ENCODE results near the gene MTFR2. TPM values are rescaled to one million over a fixed set of nuclear protein-coding genes. Genes with fewer than 3 reads are reported as not detected.

MTFR2 gene
- total and polyA plus RNA-seq, 2 experiments from 2014 or later = 7.4 to 13.5 TPM

- H3K27me3 Mint-ChIP-seq (ENCODE audit: insufficient read depth, low read depth, poor library complexity) = peaks cover 2% of the 10 kb centered on the region
- H2AFZ ChIP-seq = no peak overlapping the region
- no peak overlapping the region for H3K27ac Mint-ChIP-seq
- peaks cover 13% of the 10 kb centered on the region for H3K36me3 ChIP-seq (ENCODE audit: insufficient read depth)
- no peak overlapping the region for H3K4me2 ChIP-seq
- no peak overlapping the region for H3K4me3 Mint-ChIP-seq
- no peak overlapping the region for H3K4me3 ChIP-seq
- DNase-seq (ENCODE audit: low spot score) (no peak), ATAC-seq (no peak)
- no peaks in the 10 kb centered on the region for H3K79me2 ChIP-seq (replicated peaks; ENCODE audit: insufficient read depth)
- no peaks in the 10 kb centered on the region for H3K4me1 ChIP-seq (ENCODE audit: insufficient read depth)
- no peaks in the 10 kb centered on the region for H3K9me3 Mint-ChIP-seq
- H3K27ac ChIP-seq (ENCODE audit: low read depth) = no peak overlapping the region
- H4K20me1 ChIP-seq (replicated peaks; ENCODE audit: insufficient read depth) = no peaks in the 10 kb centered on the region; the same call in 1 of the 2 replicates
- H3F3A ChIP-seq (replicated peaks; ENCODE audit: low read depth) = no peaks in the 10 kb centered on the region
- H3K36me3 Mint-ChIP-seq (ENCODE audit: low read depth) = peaks cover 22% of the 10 kb centered on the region; the same call in 2 of the 3 replicates
- H3K27me3 ChIP-seq (ENCODE audit: insufficient read depth) = no peaks in the 10 kb centered on the region
- H3K9me2 ChIP-seq (ENCODE audit: insufficient read depth) = no peaks in the 10 kb centered on the region
- TF ChIP-seq CTCF (conservative IDR thresholded peaks at IDR 0.05; ENCODE audit: low read depth in 2 of 2) (no peak), EZH2phosphoT487 (IDR thresholded peaks at IDR 0.05; ENCODE audit: unreplicated experiment) (no peak), ZNF462 (CRISPR knock-in tag; IDR thresholded peaks at IDR 0.05) (no peak), ETS1 (IDR thresholded peaks at IDR 0.05) (no peak), CREB1 (CRISPR knock-in tag; IDR thresholded peaks at IDR 0.05; ENCODE audit: low read depth) (no peak), ZNF331 (CRISPR knock-in tag; IDR thresholded peaks at IDR 0.05; ENCODE audit: low read depth) (no peak), NANOG (IDR thresholded peaks at IDR 0.05; ENCODE audit: borderline replicate concordance) (no peak), EZH2 (IDR thresholded peaks at IDR 0.05; ENCODE audit: low read depth, unreplicated experiment) (no peak), JUNB (IDR thresholded peaks at IDR 0.05; ENCODE audit: unreplicated experiment) (no peak), STAT1 (IDR thresholded peaks at IDR 0.05; ENCODE audit: unreplicated experiment) (no peak), POLR2AphosphoS5 (IDR thresholded peaks at IDR 0.05; ENCODE audit: low read depth) (no peak), REST (IDR thresholded peaks at IDR 0.05; ENCODE audit: unreplicated experiment) (no peak), ZNF114 (CRISPR knock-in tag; IDR thresholded peaks at IDR 0.05) (no peak)
- H3K4me1 Mint-ChIP-seq = no peaks in the 10 kb centered on the region
Observed at GRCh38 chr6:136235233-136235564, 14.9 kb downstream of the MTFR2 start.
